Upper lobe of right lung (tissue), 1 donor: ENCODE data around the gene PTPMT1. TPM values are rescaled to one million over a fixed set of nuclear protein-coding genes. Genes with fewer than 3 reads are reported as not detected.

Experiments used
- ATAC-seq: fragments of 200-7000 bp; cut with Tn5 transposase; one replicate; pipeline ENCODE4 v1.9.1; 2020; ENCODE audit warnings: mild to moderate bottlenecking, moderate library complexity
- DNase-seq: peaks from one replicate; pipeline ENCODE4 v3.0.0-alpha.2; 2020
- H3K27ac ChIP-seq: fragments of 200-600 bp; one replicate; pipeline ENCODE4 v1.8.0; 2022
- H3K27me3 ChIP-seq: fragments of 200-600 bp; one replicate; pipeline ENCODE4 v1.8.0; 2022; ENCODE audit warnings: mild to moderate bottlenecking
- H3K36me3 ChIP-seq: fragments of 200-600 bp; one replicate; pipeline ENCODE4 v1.8.0; 2022
- H3K4me1 ChIP-seq: fragments of 200-600 bp; one replicate; pipeline ENCODE4 v1.8.0; 2022
- H3K4me3 ChIP-seq: fragments of 200-600 bp; one replicate; pipeline ENCODE4 v1.8.0; 2022; ENCODE audit warnings: mild to moderate bottlenecking
- H3K9me3 ChIP-seq: fragments of 200-600 bp; one replicate; pipeline ENCODE4 v1.8.0; 2022
- CTCF ChIP-seq: fragments of 200-600 bp; IDR thresholded peaks from one replicate; pipeline ENCODE4 v1.8.0; 2022; ENCODE audit warnings: antibody characterized with exemption
- intact Hi-C: fragments of 100-400 bp; cut with DNase I; formaldehyde crosslinking; loops from one replicate; pipeline ENCODE4 v1.11.0; 2022
- total RNA-seq: library from RNA; stranded (reverse); fragmentation: NEBNext Ultra II Directional; extraction: Animal tissue kit (Norgen Biotek cat#: 25700); gene quantifications from one replicate; pipeline ENCODE4 v1.2.1, GENCODE V29; 2021
- donor health status: DM: no; HTN: yes; CAD: no; lungs with severe emphysema.

Gene PTPMT1
- total RNA-seq, 1 donor from 2014 or later, result 75.6 TPM

GRCh38 chr11:47592251-47592650, 26.9 kb downstream of the PTPMT1 start:
- DNase-seq, result no peak
- TF ChIP-seq CTCF, result no peak
- no peaks in the 10 kb centered on the region for H3K36me3 ChIP-seq
- H3K9me3 ChIP-seq, result no peaks in the 10 kb centered on the region
- no peak overlapping the region for H3K4me3 ChIP-seq
- intact Hi-C loops, result no loop called here
- no peak overlapping the region for H3K27ac ChIP-seq
- peaks cover 13% of the 10 kb centered on the region for H3K4me1 ChIP-seq
- peaks cover 34% of the 10 kb centered on the region for H3K27me3 ChIP-seq
- ATAC-seq, result no peak

GRCh38 chr11:47592970-47593369, 27.6 kb downstream of the PTPMT1 start:
- no peak for ATAC-seq

GRCh38 chr11:47593492-47593933, 28.1 kb downstream of the PTPMT1 start:
- intact Hi-C loops, result no loop called here
- DNase-seq, result no peak
- no peaks in the 10 kb centered on the region for H3K36me3 ChIP-seq
- no peak for TF ChIP-seq CTCF
- H3K27me3 ChIP-seq, result peaks cover 34% of the 10 kb centered on the region
- H3K4me3 ChIP-seq, result no peak overlapping the region
- ATAC-seq, result no peak
- H3K27ac ChIP-seq, result no peak overlapping the region
- H3K4me1 ChIP-seq, result peaks cover 13% of the 10 kb centered on the region
- H3K9me3 ChIP-seq, result no peaks in the 10 kb centered on the region

More at GRCh38 chr11:47592970-47593369, 27.6 kb downstream of the PTPMT1 start:
- Histone ChIP-seq H3K9me3 (no peaks in the 10 kb centered on the region), H3K27ac (no peak overlapping the region), H3K4me3 (no peak overlapping the region), H3K27me3 (peaks cover 34% of the 10 kb centered on the region), H3K36me3 (no peaks in the 10 kb centered on the region), H3K4me1 (peaks cover 13% of the 10 kb centered on the region)
- DNase-seq, result no peak
- intact Hi-C loops, result no loop called here
- TF ChIP-seq CTCF, result no peak

GRCh38 chr11:47593934-47594855, 28.8 kb downstream of the PTPMT1 start, which contains the start of gene C1QTNF4:
TSS of gene C1QTNF4 (minus strand) at chr11:47594411. CDS start at chr11:47590810, 3,601 bp downstream.
- peak; percentile 18 for ATAC-seq
- H3K36me3 ChIP-seq, result no peaks in the 10 kb centered on the region
- TF ChIP-seq CTCF, result no peak
- peaks cover 34% of the 10 kb centered on the region for H3K27me3 ChIP-seq
- H3K9me3 ChIP-seq, result no peaks in the 10 kb centered on the region
- intact Hi-C loops, result no loop called here
- H3K4me3 ChIP-seq, result no peak within 1 kb of the TSS
- peaks cover 13% of the 10 kb centered on the region for H3K4me1 ChIP-seq
- DNase-seq, result no peak
- no peak within 1 kb of the TSS for H3K27ac ChIP-seq

GRCh38 chr11:47595029-47595428, 29.6 kb downstream of the PTPMT1 start:
- Histone ChIP-seq H3K9me3 (no peaks in the 10 kb centered on the region), H3K27ac (no peak overlapping the region), H3K27me3 (peaks cover 34% of the 10 kb centered on the region), H3K4me3 (no peak overlapping the region), H3K36me3 (no peaks in the 10 kb centered on the region), H3K4me1 (peaks cover 13% of the 10 kb centered on the region)
- DNase-seq (no peak), ATAC-seq (peak; percentile 17)
- no peak for TF ChIP-seq CTCF
- intact Hi-C loops, result no loop called here
